ENCODE results near the gene LYRM2. TPM values are rescaled to one million over a fixed set of nuclear protein-coding genes. Genes with fewer than 3 reads are reported as not detected.

Gene LYRM2
- total RNA-seq, 1 experiment from 2014 or later, result 39.4 TPM

DNA sequence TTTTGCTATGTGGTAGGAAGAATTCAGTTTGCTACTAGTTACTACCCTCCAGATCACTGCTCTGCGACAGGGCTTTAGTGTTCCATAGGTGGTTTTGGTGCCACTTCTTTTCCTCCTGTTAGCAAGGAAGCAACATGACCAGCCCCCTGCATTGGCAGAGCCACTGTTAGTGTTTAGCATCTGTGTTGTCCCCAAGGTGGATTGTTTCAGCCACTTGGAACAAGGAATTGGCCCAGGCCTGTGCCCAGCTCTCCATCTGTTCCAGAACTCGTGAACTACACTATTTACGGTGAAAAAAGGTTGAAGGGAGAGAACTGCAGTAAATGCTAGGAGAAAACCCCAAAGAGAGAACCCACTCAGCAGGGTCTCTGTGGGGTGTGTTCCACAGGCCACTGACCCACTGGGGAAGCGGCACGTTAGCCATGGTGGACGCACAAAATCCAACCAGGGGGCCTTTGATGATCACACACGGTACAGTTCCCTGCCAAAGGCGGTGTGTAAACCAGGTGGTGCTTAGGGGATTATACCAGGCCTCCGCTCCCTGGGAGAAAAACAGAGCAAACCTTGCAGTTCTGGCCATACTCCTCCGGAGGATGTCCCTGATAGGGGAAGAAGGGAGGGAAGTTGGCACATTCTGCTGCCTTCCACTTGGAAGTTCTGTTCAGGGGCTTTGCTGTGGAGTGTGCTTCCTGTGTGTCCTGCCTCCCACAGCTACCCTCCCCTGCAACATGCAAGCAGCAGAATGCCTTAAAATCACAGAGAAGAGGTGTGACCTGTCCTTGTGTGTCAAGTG, 72.3 kb downstream of the LYRM2 start:
- no peak for DNase-seq (ENCODE audit: low read depth, low spot score)
- CTCF ChIA-PET, result no interaction called here
- no peak for TF ChIP-seq CTCF (IDR thresholded peaks at IDR 0.05)
- no peak for TF ChIP-seq POLR2AphosphoS5 (IDR thresholded peaks at IDR 0.05; ENCODE audit: low read depth, low read length)
- TF ChIP-seq SIN3A (IDR thresholded peaks at IDR 0.05; ENCODE audit: borderline replicate concordance, insufficient read depth, low read depth, low read length), result no peak
- TF ChIP-seq TCF7L2 (IDR thresholded peaks at IDR 0.05; ENCODE audit: low read depth, low read length), result no peak
- TF ChIP-seq REST (IDR thresholded peaks at IDR 0.05; ENCODE audit: insufficient read depth in 1 of 2, low read depth in 2 of 2, low read length in 1 of 2), result no peak
- no TSS peak for BruUV-seq (replicated peaks)
- intact Hi-C loops (cut with micrococcal nuclease; ENCODE audit: unreplicated experiment), result no loop called here
- POLR2A ChIA-PET, result no interaction called here
- ATAC-seq, result no peak
- H3K4me1 ChIP-seq (ENCODE audit: control insufficient read depth, insufficient read depth, low read length), result no peaks in the 10 kb centered on the region
- no peaks in the 10 kb centered on the region for H3K9me3 ChIP-seq (ENCODE audit: control insufficient read depth, insufficient read depth, low read depth, low read length)
- H3K27ac ChIP-seq (ENCODE audit: low read length), result no peak overlapping the region
- in situ Hi-C loops (cut with HindIII; ENCODE audit: low pct_unique_long_range_greater_than_20kb, low sequenced_read_pairs), result no loop called here
- no peak overlapping the region for H3K4me3 ChIP-seq (ENCODE audit: low read depth in 2 of 2, low read length in 2 of 2)
- no peaks in the 10 kb centered on the region for H3K36me3 ChIP-seq (ENCODE audit: control insufficient read depth, insufficient read depth, low read length)
- peaks cover 6% of the 10 kb centered on the region; the same call in 1 of the 2 replicates for H3K27me3 ChIP-seq (ENCODE audit: control insufficient read depth, insufficient read depth, low read length)

DNA sequence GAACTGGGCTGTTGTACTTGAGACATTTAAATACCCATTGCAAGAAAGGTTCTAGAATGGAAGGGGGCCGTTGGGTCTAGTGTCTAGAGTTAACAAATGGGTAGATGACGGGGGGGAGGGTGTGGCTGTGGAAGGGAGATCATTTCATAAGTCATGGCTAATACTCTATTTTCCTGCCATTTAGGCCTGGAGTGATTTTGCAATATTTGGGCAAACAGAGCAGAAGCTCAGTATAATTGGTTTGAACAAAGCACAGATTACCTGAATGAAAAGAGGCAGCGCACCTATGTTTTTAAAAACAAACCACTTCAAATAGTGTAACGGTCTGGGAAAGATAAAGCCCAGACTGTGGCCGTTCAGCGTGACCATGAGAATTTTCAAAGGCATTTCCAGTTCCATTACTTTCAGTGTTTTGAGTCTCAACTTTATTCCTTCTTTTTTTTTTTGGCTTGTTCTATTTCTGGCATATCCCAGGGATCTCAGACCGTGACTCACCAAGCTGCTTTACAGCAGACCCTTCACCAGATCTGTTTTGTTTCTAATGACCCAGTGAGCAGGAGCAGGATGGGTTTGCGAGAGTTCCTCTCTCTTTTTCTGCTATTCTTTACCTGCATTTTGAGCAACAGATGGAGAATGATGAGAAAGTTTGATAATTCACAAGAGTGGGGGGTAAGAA, 73.7 kb downstream of the LYRM2 start:
- intact Hi-C loops (cut with micrococcal nuclease; ENCODE audit: unreplicated experiment), result no loop called here
- POLR2A ChIA-PET, result no interaction called here
- H3K27me3 ChIP-seq (ENCODE audit: control insufficient read depth, insufficient read depth, low read length), result peaks cover 7% of the 10 kb centered on the region; the same call in 1 of the 2 replicates
- no peaks in the 10 kb centered on the region for H3K36me3 ChIP-seq (ENCODE audit: control insufficient read depth, insufficient read depth, low read length)
- no peak overlapping the region for H3K4me3 ChIP-seq (ENCODE audit: low read depth in 2 of 2, low read length in 2 of 2)
- CTCF ChIA-PET, result no interaction called here
- TF ChIP-seq CTCF (IDR thresholded peaks at IDR 0.05) (no peak), SIN3A (IDR thresholded peaks at IDR 0.05; ENCODE audit: borderline replicate concordance, insufficient read depth, low read depth, low read length) (no peak), REST (IDR thresholded peaks at IDR 0.05; ENCODE audit: insufficient read depth in 1 of 2, low read depth in 2 of 2, low read length in 1 of 2) (no peak), POLR2AphosphoS5 (IDR thresholded peaks at IDR 0.05; ENCODE audit: low read depth, low read length) (no peak), TCF7L2 (IDR thresholded peaks at IDR 0.05; ENCODE audit: low read depth, low read length) (no peak)
- DNase-seq (ENCODE audit: low read depth, low spot score) (no peak), ATAC-seq (no peak)
- H3K4me1 ChIP-seq (ENCODE audit: control insufficient read depth, insufficient read depth, low read length), result no peaks in the 10 kb centered on the region
- no TSS peak for BruUV-seq (replicated peaks)
- in situ Hi-C loops (cut with HindIII; ENCODE audit: low pct_unique_long_range_greater_than_20kb, low sequenced_read_pairs), result no loop called here
- H3K27ac ChIP-seq (ENCODE audit: low read length), result no peak overlapping the region
- H3K9me3 ChIP-seq (ENCODE audit: control insufficient read depth, insufficient read depth, low read depth, low read length), result no peaks in the 10 kb centered on the region

All from Panc1 (cell line).